HG03521 (cell line): ENCODE measurements around the gene TMEM132D.
"Not testable (repeated sequence)": the region's sequence is repeated elsewhere in the genome, so short reads cannot be mapped to it uniquely, and the experiment has no call there.

ENCODE experiments used
- ATAC-seq: cut with Tn5 transposase; IDR thresholded peaks from one replicate; pipeline ENCODE4 v1.9.1; 2021; ENCODE audit warnings: mild to moderate bottlenecking, moderate library complexity; ENCODE audit not compliant: unreplicated experiment

Gene TMEM132D

GRCh38 chr12:129201029-129201428 is 702.8 kb downstream of the TMEM132D start:
- no peak for ATAC-seq

DNA sequence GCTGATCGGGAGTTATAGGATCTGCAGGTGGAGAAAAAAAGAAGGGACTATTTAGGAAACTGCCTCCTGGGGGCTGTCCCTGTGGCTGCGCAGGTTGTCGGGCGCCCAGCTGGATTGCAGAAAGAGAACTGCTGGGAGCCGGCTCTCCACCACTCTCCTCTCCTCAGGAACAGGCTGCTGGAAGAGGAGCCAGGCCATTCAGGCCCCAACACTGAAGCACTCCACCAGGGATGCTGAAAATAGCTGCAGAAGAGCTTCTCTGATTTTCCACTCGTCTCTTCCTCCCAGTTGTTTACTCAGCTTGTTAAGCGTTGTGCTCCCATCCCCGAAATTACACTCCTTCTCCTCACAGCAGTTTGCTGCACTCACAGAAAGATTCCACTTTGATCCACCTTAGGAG is 703.2 kb downstream of the TMEM132D start:
- no peak for ATAC-seq

- no peak for ATAC-seq
Measured at GRCh38 chr12:129196927-129197326, 706.9 kb downstream of the TMEM132D start.

GRCh38 chr12:129195081-129195480 is 708.7 kb downstream of the TMEM132D start:
- ATAC-seq: no peak

DNA sequence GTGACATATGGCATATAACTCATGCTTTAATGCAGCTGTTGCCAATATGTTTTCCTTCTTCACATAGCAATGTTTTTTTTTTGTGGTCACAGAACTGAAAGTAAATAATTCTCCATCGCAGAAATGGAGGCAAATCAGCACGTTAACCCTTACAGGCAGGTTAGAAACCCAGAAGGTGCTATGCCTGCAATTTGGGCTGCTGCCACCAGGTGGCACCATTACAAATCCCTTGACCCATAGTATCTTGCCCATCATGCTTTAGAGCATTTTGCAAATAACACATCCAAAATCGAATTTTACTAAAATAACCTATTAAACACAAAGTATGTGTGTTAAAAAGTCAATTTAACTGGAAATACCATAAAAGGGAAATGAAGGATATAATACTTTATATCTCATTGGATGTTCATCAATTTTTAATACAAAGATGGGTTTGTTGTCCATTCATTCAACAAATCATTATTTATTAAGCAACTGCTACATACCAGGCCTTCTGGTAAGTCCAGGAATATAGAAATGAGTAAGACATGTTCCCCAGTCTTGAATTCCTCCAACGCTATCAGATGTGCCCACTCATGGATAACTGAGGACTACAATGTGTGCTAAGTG is 710.5 kb downstream of the TMEM132D start:
- ATAC-seq: no peak

- ATAC-seq: no peak
Measured at GRCh38 chr12:129190827-129191226, 713.0 kb downstream of the TMEM132D start.

DNA sequence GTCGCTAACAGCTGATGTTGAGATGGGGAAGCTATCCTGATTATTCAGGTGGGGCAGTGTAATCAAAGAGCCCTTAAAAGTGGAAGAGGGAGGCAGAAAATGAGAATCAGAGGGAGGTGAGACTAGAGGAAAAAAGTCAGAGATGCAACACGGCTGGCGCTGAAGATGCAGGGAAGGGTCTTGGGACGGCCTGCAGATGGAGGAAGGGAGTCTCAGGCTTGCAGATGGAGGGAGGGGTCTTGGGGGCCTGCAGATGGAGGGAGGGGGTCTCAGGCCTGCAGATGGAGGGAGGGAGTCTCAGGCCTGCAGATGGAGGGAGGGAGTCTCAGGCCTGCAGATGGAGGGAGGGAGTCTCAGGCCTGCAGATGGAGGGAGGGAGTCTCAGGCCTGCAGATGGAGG is 713.9 kb downstream of the TMEM132D start:
- ATAC-seq: not testable (repeated sequence)

GRCh38 chr12:129186952-129187351 is 716.9 kb downstream of the TMEM132D start:
- ATAC-seq: no peak

DNA sequence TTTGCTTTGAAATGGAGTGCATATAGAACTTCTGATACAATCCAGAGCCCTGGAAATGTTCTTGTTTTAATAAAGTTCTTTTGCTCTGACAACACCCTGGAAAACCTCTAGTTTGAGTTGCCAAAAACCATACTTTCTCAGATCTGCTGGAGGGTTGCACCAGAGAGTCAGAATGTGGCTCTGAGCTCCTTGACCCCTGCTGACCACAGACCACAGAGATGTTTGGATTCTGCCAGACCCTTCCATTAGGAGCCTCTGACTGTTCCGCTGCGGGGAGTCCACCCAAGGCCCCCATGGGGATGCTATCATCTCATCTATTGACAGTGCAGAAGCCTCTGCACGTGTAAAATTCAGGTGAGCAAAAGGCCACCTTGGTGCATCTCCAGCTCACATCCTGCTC is 718.0 kb downstream of the TMEM132D start:
- no peak for ATAC-seq

DNA sequence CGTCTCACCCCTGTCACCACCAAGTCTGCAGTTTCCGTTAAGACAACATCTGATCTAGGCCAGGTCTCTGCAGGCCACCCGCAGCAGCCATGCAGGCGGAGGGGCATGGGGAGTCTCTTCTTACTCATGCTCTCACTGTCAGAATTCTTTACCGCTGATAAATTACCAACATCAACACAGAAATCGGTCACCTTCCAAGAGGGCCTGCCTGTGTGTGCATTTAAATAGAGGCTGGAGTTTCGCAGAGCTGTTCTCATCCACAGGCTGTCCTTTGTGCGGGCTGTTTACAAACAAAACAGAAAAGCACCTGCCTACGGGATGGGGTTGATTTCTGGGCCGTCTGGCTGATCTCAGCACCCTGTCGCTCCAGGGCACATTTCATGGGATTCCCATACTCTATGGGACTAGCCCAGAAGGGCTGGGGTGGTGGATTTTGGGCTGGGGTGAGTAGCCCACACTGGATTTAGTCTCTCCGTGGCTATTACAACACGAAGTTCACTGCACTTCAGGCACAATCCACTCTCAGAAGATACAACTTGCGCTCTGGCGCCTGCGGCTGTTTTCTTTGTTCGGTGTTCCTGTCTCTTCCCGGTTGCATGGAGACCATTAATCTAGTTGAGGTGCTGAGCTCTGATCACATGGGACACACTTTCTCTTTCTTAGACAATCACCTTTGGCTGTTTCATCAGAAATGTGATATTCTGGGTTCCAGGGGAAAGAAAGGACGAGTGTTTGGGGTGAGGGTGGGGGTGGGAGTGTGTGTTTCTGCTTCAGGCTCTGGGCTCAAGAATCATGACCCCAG is 719.5 kb downstream of the TMEM132D start:
- no peak for ATAC-seq

DNA sequence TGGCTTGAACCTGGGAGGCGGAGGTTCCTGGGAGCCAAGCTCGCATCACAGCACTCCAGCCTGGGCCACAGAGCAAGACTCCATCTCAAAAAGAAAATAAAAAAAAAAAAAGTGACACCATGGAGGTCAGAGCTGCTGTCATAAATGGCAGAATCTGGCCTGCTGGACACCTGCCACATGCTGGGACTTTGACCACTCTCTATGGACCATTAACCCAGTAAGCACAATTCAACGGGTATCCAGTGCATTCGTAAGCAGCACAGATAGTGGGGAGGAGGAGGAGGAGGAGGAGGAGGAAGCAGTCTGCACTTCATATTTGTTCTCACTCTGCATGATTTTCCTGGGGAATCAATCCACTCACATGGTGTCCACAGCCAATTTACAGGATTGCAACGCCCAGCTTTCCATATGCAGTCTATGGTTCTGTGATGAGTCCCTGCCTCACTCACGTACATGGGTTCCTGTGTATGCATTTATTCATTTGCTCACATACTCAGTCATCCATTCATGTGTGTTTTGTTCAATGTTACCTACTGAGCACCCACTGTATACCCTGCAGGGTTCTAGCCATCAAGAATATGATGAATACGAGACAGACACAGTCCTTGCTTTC is 723.8 kb downstream of the TMEM132D start:
- ATAC-seq: no peak

- no peak for ATAC-seq
Measured at GRCh38 chr12:129169928-129170327, 733.9 kb downstream of the TMEM132D start.

DNA sequence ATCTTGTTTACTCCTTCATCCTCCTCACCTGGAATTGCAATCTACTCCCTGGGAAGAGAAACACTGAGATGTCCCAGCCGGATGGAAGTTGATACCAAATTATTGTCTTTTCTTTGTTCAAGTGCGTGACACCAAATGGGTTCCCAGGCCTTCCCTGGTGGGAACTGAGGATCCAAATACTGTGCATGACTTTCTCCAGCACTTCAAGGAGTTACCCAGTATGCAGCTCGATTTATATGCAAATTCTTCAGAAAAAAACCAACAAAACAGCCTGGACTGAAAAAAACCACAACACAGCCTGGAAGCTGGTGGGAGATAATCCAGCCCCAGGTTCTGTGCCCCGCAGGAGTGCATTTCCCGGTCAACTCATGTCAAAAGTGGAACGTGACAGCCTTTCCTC is 740.0 kb downstream of the TMEM132D start:
- ATAC-seq: no peak

DNA sequence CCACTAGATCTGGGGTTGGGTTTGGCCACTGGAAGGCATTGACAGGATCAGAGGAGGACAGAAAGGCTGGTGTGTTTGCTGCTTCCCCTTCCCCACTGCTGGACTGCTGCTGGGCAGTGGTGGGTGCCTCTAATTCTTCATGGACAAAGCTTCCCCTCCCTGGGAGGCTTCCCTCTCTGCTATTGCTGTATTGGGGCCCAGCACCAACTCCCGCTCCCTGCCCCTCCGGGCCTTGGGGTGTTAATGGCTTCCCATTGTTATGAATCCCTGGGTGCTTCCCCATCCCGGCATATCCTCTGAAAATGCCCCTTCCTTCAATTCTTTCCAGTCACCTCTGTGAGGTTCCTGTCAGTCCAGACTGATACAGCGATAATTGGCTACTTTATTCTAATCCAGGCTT is 740.4 kb downstream of the TMEM132D start:
- no peak for ATAC-seq

GRCh38 chr12:129162805-129163204 is 741.0 kb downstream of the TMEM132D start:
- no peak for ATAC-seq

GRCh38 chr12:129161511-129161910 is 742.3 kb downstream of the TMEM132D start:
- ATAC-seq: no peak

DNA sequence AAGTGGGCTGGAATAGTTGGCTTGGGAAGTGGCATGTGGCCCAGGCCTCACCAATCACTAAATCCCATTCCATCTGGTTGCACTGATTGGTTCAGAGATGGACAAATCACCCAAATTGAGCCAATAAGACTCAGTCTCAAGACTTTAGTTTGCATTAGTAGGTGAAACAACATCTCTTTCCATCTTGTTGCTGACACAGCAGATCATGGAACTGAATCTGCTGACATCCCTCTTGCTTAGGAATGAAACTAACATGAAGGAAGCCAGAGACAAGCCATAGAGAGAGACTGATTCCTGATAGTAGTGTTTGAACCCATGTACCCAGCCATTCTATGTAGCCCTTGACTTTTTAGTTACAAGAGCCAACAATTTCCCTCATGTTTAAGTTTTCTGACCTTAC is 743.5 kb downstream of the TMEM132D start:
- no peak for ATAC-seq

GRCh38 chr12:129152351-129153104 is 751.3 kb downstream of the TMEM132D start:
- no peak for ATAC-seq

DNA sequence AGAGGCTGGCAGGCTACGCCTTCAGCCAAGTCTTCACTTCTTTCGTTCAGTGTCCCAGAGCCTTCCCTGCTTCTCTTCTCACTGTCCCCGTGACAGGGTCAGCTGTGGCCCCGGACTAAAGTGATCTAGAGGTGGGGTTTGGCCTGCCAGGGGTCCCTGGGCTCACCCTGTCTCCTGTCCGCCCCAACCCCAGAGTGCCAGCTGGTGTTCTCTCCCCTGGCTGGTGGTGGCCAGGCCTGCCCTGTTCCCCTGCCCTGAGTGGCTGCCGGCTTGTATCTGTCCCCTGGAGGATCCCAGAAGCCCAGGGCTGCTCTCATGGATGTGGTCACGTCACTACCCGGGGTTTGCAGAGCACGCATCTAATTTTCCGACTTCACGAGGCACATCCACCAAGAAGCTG is 753.1 kb downstream of the TMEM132D start:
- no peak for ATAC-seq

DNA sequence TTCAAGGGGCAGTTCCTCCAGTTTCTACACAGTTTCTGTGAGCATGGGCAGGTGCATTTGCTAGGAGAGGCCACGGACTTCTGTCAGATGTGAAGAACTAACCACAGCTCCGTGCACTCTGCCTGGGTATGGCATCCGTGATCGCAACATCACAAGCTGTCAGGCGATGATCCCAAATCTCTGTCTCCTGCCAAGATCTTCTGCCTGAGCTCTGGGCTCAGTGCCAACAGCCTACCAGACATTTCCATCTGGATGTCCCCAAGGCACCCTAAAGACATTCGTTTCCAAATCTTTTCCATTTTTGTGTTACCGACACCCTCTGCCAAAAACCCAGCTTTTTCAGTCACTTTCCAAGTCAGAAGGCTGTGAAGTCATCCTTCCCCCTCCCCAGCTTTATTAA is 758.4 kb downstream of the TMEM132D start:
- no peak for ATAC-seq

GRCh38 chr12:129138776-129139175 is 765.0 kb downstream of the TMEM132D start:
- no peak for ATAC-seq
